ENCODE measurements around the gene PER2. TPM values are rescaled to one million over a fixed set of nuclear protein-coding genes. Genes with fewer than 3 reads are reported as not detected.

Gene PER2
- total RNA-seq, 1 donor from 2014 or later = 8.4 TPM

GRCh38 chr2:238235856-238236255 is 52.6 kb downstream of the PER2 start:
- H3K36me3 ChIP-seq (ENCODE audit: control insufficient read depth in 3 of 3, insufficient read depth in 3 of 3, low read length in 3 of 3) = no peaks in the 10 kb centered on the region
- peaks cover 0 to 3% (median 0%) of the 10 kb centered on the region in 3 donors for H3K27me3 ChIP-seq (ENCODE audit: control insufficient read depth in 3 of 3, insufficient read depth in 3 of 3, low read length in 3 of 3)
- H3K27ac ChIP-seq (ENCODE audit: low read depth, low read length) = no peak overlapping the region
- peaks cover 7 to 18% (median 14%) of the 10 kb centered on the region in 3 donors for H3K4me1 ChIP-seq (ENCODE audit: control insufficient read depth in 3 of 3, insufficient read depth in 3 of 3, low read length in 3 of 3)
- H3K9ac ChIP-seq (ENCODE audit: low read depth in 1 of 3, low read length in 3 of 3) = no peak overlapping the region
- H3K4me3 ChIP-seq (ENCODE audit: low read length in 3 of 3) = no peak overlapping the region
- no peaks in the 10 kb centered on the region for H3K9me3 ChIP-seq (ENCODE audit: control insufficient read depth in 3 of 3, low read length in 3 of 3)

DNA sequence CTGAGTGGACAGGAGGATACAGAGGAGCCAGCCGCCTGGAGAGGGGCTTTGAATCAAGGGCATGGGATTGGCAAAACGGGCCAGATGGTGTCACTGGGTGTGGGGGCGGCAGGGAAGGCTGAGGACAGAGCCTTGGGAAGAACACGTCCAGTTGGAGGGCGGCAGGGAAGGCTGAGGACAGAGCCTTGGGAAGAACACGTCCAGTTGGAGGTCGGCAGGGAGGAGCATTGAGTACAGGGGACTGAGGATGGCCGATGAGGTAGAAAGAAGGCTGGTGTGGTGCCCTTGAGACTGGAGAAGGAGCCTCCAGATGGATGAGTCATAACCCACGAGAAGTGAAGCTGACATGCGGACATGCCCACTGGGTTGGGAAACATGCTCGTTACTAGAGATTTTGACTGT is 53.1 kb downstream of the PER2 start:
- H3K36me3 ChIP-seq (ENCODE audit: control insufficient read depth in 3 of 3, insufficient read depth in 3 of 3, low read length in 3 of 3) = no peaks in the 10 kb centered on the region
- no peak overlapping the region for H3K4me3 ChIP-seq (ENCODE audit: low read length in 3 of 3)
- H3K9ac ChIP-seq (ENCODE audit: low read depth in 1 of 3, low read length in 3 of 3) = no peak overlapping the region
- H3K4me1 ChIP-seq (ENCODE audit: control insufficient read depth in 3 of 3, insufficient read depth in 3 of 3, low read length in 3 of 3) = peaks cover 7 to 19% (median 15%) of the 10 kb centered on the region in 3 donors
- H3K27me3 ChIP-seq (ENCODE audit: control insufficient read depth in 3 of 3, insufficient read depth in 3 of 3, low read length in 3 of 3) = peaks cover 0 to 3% (median 0%) of the 10 kb centered on the region in 3 donors
- no peaks in the 10 kb centered on the region for H3K9me3 ChIP-seq (ENCODE audit: control insufficient read depth in 3 of 3, low read length in 3 of 3)
- no peak overlapping the region for H3K27ac ChIP-seq (ENCODE audit: low read depth, low read length)

- peaks cover 10 to 16% (median 12%) of the 10 kb centered on the region in 3 donors for H3K4me1 ChIP-seq (ENCODE audit: control insufficient read depth in 3 of 3, insufficient read depth in 3 of 3, low read length in 3 of 3)
- no peak overlapping the region for H3K4me3 ChIP-seq (ENCODE audit: low read length in 3 of 3)
- H3K27ac ChIP-seq (ENCODE audit: low read depth, low read length) = no peak overlapping the region
- no peaks in the 10 kb centered on the region for H3K9me3 ChIP-seq (ENCODE audit: control insufficient read depth in 3 of 3, low read length in 3 of 3)
- peaks cover 0 to 3% (median 0%) of the 10 kb centered on the region in 3 donors for H3K27me3 ChIP-seq (ENCODE audit: control insufficient read depth in 3 of 3, insufficient read depth in 3 of 3, low read length in 3 of 3)
- no peaks in the 10 kb centered on the region for H3K36me3 ChIP-seq (ENCODE audit: control insufficient read depth in 3 of 3, insufficient read depth in 3 of 3, low read length in 3 of 3)
- no peak overlapping the region for H3K9ac ChIP-seq (ENCODE audit: low read depth in 1 of 3, low read length in 3 of 3)
Measured at GRCh38 chr2:238233625-238234024, 54.8 kb downstream of the PER2 start.

DNA sequence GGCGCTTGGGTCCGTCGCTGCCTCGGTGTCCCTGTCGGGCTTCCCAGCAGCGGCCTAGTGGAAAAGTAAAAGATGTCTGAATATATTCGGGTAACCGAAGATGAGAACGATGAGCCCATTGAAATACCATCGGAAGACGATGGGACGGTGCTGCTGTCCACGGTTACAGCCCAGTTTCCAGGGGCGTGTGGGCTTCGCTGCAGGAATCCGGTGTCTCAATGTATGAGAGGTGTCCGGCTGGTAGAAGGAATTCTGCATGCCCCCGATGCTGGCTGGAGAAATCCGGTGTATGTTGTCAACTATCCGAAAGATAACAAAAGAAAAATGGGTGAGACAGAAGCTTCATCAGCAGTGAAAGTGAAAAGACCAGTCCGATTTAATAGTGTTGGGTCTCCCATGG is 56.6 kb downstream of the PER2 start:
- Histone ChIP-seq H3K9me3 (ENCODE audit: control insufficient read depth in 3 of 3, low read length in 3 of 3) (no peaks in the 10 kb centered on the region), H3K4me3 (ENCODE audit: low read length in 3 of 3) (peak overlapping the region in 2 of 3 donors; percentile 68 to 70), H3K27ac (ENCODE audit: low read depth, low read length) (no peak overlapping the region), H3K27me3 (ENCODE audit: control insufficient read depth in 3 of 3, insufficient read depth in 3 of 3, low read length in 3 of 3) (no peaks in the 10 kb centered on the region), H3K4me1 (ENCODE audit: control insufficient read depth in 3 of 3, insufficient read depth in 3 of 3, low read length in 3 of 3) (peaks cover 12 to 16% (median 12%) of the 10 kb centered on the region in 3 donors), H3K36me3 (ENCODE audit: control insufficient read depth in 3 of 3, insufficient read depth in 3 of 3, low read length in 3 of 3) (no peaks in the 10 kb centered on the region), H3K9ac (ENCODE audit: low read depth in 1 of 3, low read length in 3 of 3) (no peak overlapping the region)

DNA sequence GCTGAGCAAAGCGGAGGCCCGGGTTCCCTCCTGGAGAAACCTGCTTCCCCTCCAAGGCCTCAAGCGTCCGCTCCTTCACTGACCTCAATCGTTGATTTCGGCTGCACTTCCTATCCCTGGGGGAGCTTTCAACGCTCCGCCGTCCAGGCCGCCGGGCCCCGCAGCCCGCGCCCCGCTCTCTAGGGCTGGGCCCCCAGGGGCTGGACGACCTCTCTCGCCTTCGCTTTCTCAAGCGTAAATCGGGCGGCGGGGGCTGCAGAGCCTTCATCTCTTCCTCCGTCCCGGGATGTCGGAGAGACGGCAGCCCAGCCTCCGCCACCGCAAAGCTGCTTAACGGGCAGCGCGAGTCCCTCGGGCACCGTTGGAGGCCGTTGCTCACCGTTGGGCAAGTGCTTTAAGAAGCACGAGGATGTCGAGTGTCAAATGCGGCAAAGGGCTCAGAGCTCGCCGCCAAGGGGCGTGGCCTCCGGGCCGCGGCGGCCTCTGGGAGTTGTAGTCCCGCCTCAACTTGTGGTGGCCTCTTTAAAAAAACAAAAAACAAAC is 57.1 kb downstream of the PER2 start:
- peaks cover 12 to 16% (median 12%) of the 10 kb centered on the region in 3 donors for H3K4me1 ChIP-seq (ENCODE audit: control insufficient read depth in 3 of 3, insufficient read depth in 3 of 3, low read length in 3 of 3)
- no peaks in the 10 kb centered on the region for H3K36me3 ChIP-seq (ENCODE audit: control insufficient read depth in 3 of 3, insufficient read depth in 3 of 3, low read length in 3 of 3)
- H3K4me3 ChIP-seq (ENCODE audit: low read length in 3 of 3) = peak overlapping the region; percentile 60 to 70 (median 68)
- no peak overlapping the region for H3K27ac ChIP-seq (ENCODE audit: low read depth, low read length)
- no peaks in the 10 kb centered on the region for H3K27me3 ChIP-seq (ENCODE audit: control insufficient read depth in 3 of 3, insufficient read depth in 3 of 3, low read length in 3 of 3)
- H3K9ac ChIP-seq (ENCODE audit: low read depth in 1 of 3, low read length in 3 of 3) = peak overlapping the region in 2 of 3 donors; percentile 40 to 71
- H3K9me3 ChIP-seq (ENCODE audit: control insufficient read depth in 3 of 3, low read length in 3 of 3) = no peaks in the 10 kb centered on the region

DNA sequence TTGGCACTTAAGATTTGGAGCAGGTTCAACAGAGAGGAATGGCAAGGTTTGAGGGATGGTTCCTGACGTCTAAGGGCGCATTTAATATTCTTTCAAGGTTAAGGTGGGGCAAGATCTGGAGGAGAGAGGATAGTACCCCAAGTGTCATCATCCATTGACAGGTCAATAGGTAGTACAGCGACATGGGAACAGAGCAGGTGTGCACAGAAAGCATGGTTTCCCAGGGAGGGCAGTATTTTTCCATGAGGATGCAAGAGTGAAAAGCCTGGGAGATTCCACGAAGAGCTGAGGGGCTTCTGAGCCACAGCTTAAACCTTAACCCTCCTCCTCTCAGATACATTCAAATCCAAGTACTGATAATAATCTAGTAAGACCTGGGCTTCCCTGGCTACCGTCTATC is 57.7 kb downstream of the PER2 start:
- peak overlapping the region in 1 of 3 donors; percentile 71 for H3K9ac ChIP-seq (ENCODE audit: low read depth in 1 of 3, low read length in 3 of 3)
- no peak overlapping the region for H3K27ac ChIP-seq (ENCODE audit: low read depth, low read length)
- no peaks in the 10 kb centered on the region for H3K9me3 ChIP-seq (ENCODE audit: control insufficient read depth in 3 of 3, low read length in 3 of 3)
- no peaks in the 10 kb centered on the region for H3K27me3 ChIP-seq (ENCODE audit: control insufficient read depth in 3 of 3, insufficient read depth in 3 of 3, low read length in 3 of 3)
- H3K4me3 ChIP-seq (ENCODE audit: low read length in 3 of 3) = peak overlapping the region in 2 of 3 donors; percentile 68 to 70
- peaks cover 12 to 16% (median 12%) of the 10 kb centered on the region in 3 donors for H3K4me1 ChIP-seq (ENCODE audit: control insufficient read depth in 3 of 3, insufficient read depth in 3 of 3, low read length in 3 of 3)
- H3K36me3 ChIP-seq (ENCODE audit: control insufficient read depth in 3 of 3, insufficient read depth in 3 of 3, low read length in 3 of 3) = no peaks in the 10 kb centered on the region

DNA sequence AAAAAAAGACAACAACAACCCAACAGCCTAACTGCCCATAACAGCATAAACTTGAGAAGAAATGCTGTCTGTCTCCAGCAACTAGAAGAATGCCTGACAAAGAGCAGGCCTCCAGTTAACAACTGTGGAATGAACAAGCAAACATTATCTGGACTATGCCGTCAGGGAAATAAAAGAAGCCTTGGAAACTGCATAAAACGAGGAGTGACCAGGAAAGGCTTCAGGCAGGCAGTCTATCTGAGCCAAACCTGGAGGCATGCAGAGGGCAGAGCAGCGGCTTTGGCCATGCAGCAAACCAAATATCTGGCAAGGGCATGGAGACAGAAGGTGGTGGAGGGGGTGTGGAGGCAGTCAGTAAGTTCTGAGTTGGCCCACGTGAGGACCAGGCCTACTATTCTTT is 59.7 kb downstream of the PER2 start:
- no peaks in the 10 kb centered on the region for H3K9me3 ChIP-seq (ENCODE audit: control insufficient read depth in 3 of 3, low read length in 3 of 3)
- no peak overlapping the region for H3K9ac ChIP-seq (ENCODE audit: low read depth in 1 of 3, low read length in 3 of 3)
- H3K27me3 ChIP-seq (ENCODE audit: control insufficient read depth in 3 of 3, insufficient read depth in 3 of 3, low read length in 3 of 3) = no peaks in the 10 kb centered on the region
- peaks cover 8 to 14% (median 12%) of the 10 kb centered on the region in 3 donors for H3K4me1 ChIP-seq (ENCODE audit: control insufficient read depth in 3 of 3, insufficient read depth in 3 of 3, low read length in 3 of 3)
- H3K4me3 ChIP-seq (ENCODE audit: low read length in 3 of 3) = no peak overlapping the region
- no peak overlapping the region for H3K27ac ChIP-seq (ENCODE audit: low read depth, low read length)
- no peaks in the 10 kb centered on the region for H3K36me3 ChIP-seq (ENCODE audit: control insufficient read depth in 3 of 3, insufficient read depth in 3 of 3, low read length in 3 of 3)

DNA sequence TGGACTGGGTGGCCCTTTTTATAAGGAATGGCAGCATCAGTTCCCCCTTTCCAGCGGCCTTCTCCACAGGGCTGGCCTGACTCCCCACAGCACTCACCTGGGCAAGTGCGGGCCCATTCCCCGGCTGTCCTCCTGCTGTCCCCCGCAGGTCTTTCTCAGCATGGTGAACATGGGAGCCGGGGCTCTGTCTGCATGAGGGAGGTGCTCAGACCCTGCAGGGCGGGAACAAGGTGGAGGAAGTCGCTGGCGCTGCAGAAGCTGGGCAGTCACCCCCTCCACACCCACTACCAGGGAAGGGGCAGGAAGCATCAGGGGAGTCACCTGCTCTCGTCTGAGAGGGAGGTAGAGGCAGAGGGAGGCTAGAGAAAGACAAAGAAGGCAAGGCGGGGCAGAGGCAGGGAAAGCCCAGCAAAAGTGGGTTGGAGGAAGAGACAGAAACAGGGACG is 60.8 kb downstream of the PER2 start:
- Histone ChIP-seq H3K9me3 (ENCODE audit: control insufficient read depth in 3 of 3, low read length in 3 of 3) (no peaks in the 10 kb centered on the region), H3K36me3 (ENCODE audit: control insufficient read depth in 3 of 3, insufficient read depth in 3 of 3, low read length in 3 of 3) (no peaks in the 10 kb centered on the region), H3K27me3 (ENCODE audit: control insufficient read depth in 3 of 3, insufficient read depth in 3 of 3, low read length in 3 of 3) (no peaks in the 10 kb centered on the region), H3K4me1 (ENCODE audit: control insufficient read depth in 3 of 3, insufficient read depth in 3 of 3, low read length in 3 of 3) (peaks cover 8 to 14% (median 12%) of the 10 kb centered on the region in 3 donors), H3K4me3 (ENCODE audit: low read length in 3 of 3) (no peak overlapping the region), H3K9ac (ENCODE audit: low read depth in 1 of 3, low read length in 3 of 3) (no peak overlapping the region), H3K27ac (ENCODE audit: low read depth, low read length) (no peak overlapping the region)

- H3K27ac ChIP-seq (ENCODE audit: low read depth, low read length) = no peak overlapping the region
- no peak overlapping the region for H3K9ac ChIP-seq (ENCODE audit: low read depth in 1 of 3, low read length in 3 of 3)
- peaks cover 8 to 14% (median 12%) of the 10 kb centered on the region in 3 donors for H3K4me1 ChIP-seq (ENCODE audit: control insufficient read depth in 3 of 3, insufficient read depth in 3 of 3, low read length in 3 of 3)
- H3K9me3 ChIP-seq (ENCODE audit: control insufficient read depth in 3 of 3, low read length in 3 of 3) = no peaks in the 10 kb centered on the region
- no peaks in the 10 kb centered on the region for H3K36me3 ChIP-seq (ENCODE audit: control insufficient read depth in 3 of 3, insufficient read depth in 3 of 3, low read length in 3 of 3)
- no peaks in the 10 kb centered on the region for H3K27me3 ChIP-seq (ENCODE audit: control insufficient read depth in 3 of 3, insufficient read depth in 3 of 3, low read length in 3 of 3)
- no peak overlapping the region for H3K4me3 ChIP-seq (ENCODE audit: low read length in 3 of 3)
Measured at GRCh38 chr2:238226698-238227586, 61.5 kb downstream of the PER2 start.
